WTC11 (cell line): ENCODE results near the gene ZNF407. TPM values are rescaled to one million over a fixed set of nuclear protein-coding genes. Genes with fewer than 3 reads are reported as not detected.

ENCODE experiments used
- ATAC-seq: fragments of 200-7000 bp; cut with Tn5 transposase; 2 replicates; pipeline ENCODE4 v1.10.0; 2021; ENCODE audit warnings: mild to moderate bottlenecking, moderate library complexity
- CTCF ChIA-PET: fragments of 300-600 bp; sonication (Branson Sonifier 250); formaldehyde crosslinking; loops from one replicate; lab custom pipeline; 2021; ENCODE audit warnings: antibody characterized with exemption; lab: Charles Lee
- POLR2A ChIA-PET: fragments of 350-600 bp; sonication (Branson Sonifier 250); formaldehyde crosslinking; loops from one replicate; lab custom pipeline; 2021; ENCODE audit warnings: antibody characterized with exemption; lab: Charles Lee
- DNase-seq: peaks from one replicate; pipeline ENCODE4 v3.0.0; 2021; ENCODE audit warnings: low spot score
- H3K27ac Mint-ChIP-seq: 2 replicates; pipeline ENCODE4 v1.8.0; 2021; ENCODE audit warnings: mixed read lengths
- H3K27me3 Mint-ChIP-seq: 2 replicates; pipeline ENCODE4 v1.8.0; 2021; ENCODE audit warnings: low read depth, mild to moderate bottlenecking, moderate library complexity, mixed read lengths
- H3K36me3 Mint-ChIP-seq: 2 replicates; pipeline ENCODE4 v1.8.0; 2021; ENCODE audit warnings: mixed read lengths
- H3K4me1 Mint-ChIP-seq: 2 replicates; pipeline ENCODE4 v1.8.0; 2022; ENCODE audit warnings: mixed read lengths
- H3K4me3 Mint-ChIP-seq: 2 replicates; pipeline ENCODE4 v1.8.0; 2021; ENCODE audit warnings: mild to moderate bottlenecking, moderate library complexity, mixed read lengths
- H3K9me3 Mint-ChIP-seq: 2 replicates; pipeline ENCODE4 v1.8.0; 2021; ENCODE audit warnings: mixed read lengths
- ATF1 ChIP-seq: sonication (generic); formaldehyde crosslinking; IDR thresholded peaks from 2 replicates; pipeline ENCODE4 v1.8.1; 2023; ENCODE audit warnings: mild to moderate bottlenecking, moderate library complexity, missing genetic modification reagents
- ELF4 ChIP-seq: sonication (generic); formaldehyde crosslinking; IDR thresholded peaks from 2 replicates; pipeline ENCODE4 v1.8.1; 2022; ENCODE audit warnings: low read depth, mild to moderate bottlenecking, moderate library complexity, missing genetic modification reagents
- FOXJ3 ChIP-seq: sonication (generic); formaldehyde crosslinking; IDR thresholded peaks from 2 replicates; pipeline ENCODE4 v1.9.0; 2021; ENCODE audit warnings: missing genetic modification reagents, mild to moderate bottlenecking, borderline replicate concordance
- GTF2I ChIP-seq: fragments of 250-450 bp; sonication (Bioruptor Pico); conservative IDR thresholded peaks from 2 replicates; pipeline ENCODE4 v1.4.0; 2021; ENCODE audit warnings: mild to moderate bottlenecking
- KAT7 ChIP-seq: sonication (generic); formaldehyde crosslinking; IDR thresholded peaks from 2 replicates; pipeline ENCODE4 v1.8.1; 2023; ENCODE audit warnings: missing genetic modification reagents, mild to moderate bottlenecking, borderline replicate concordance
- MXD4 ChIP-seq: fragments of 250-450 bp; sonication (Bioruptor Pico); IDR thresholded peaks from 2 replicates; pipeline ENCODE4 v1.8.0; 2021; ENCODE audit warnings: mild to moderate bottlenecking, moderate library complexity, borderline replicate concordance
- OVOL2 ChIP-seq: fragments of 250-450 bp; sonication (Bioruptor Pico); IDR thresholded peaks from 2 replicates; pipeline ENCODE4 v1.9.0; 2021; ENCODE audit warnings: mild to moderate bottlenecking, borderline replicate concordance
- PRRX2 ChIP-seq: fragments of 250-450 bp; sonication (Bioruptor Pico); IDR thresholded peaks from 2 replicates; pipeline ENCODE4 v1.8.0; 2021; ENCODE audit warnings: mild to moderate bottlenecking
- RELA ChIP-seq: sonication (generic); formaldehyde crosslinking; IDR thresholded peaks from 2 replicates; pipeline ENCODE4 v1.8.1; 2022; ENCODE audit warnings: missing genetic modification reagents, mild to moderate bottlenecking, borderline replicate concordance
- SMAD4 ChIP-seq: sonication (generic); formaldehyde crosslinking; IDR thresholded peaks from 2 replicates; pipeline ENCODE4 v1.8.0; 2022; ENCODE audit warnings: mild to moderate bottlenecking, missing genetic modification reagents
- TCF7 ChIP-seq: sonication (generic); formaldehyde crosslinking; IDR thresholded peaks from 2 replicates; pipeline ENCODE4 v1.8.0; 2022; ENCODE audit warnings: mild to moderate bottlenecking, low read depth, missing genetic modification reagents, moderate library complexity
- ZNF138 ChIP-seq: sonication (generic); formaldehyde crosslinking; conservative IDR thresholded peaks from 2 replicates; pipeline ENCODE4 v1.8.1; 2022; ENCODE audit warnings: mild to moderate bottlenecking, moderate library complexity, missing genetic modification reagents
- ZNF232 ChIP-seq: sonication (generic); formaldehyde crosslinking; IDR thresholded peaks from 2 replicates; pipeline ENCODE4 v1.8.0; 2022; ENCODE audit warnings: mild to moderate bottlenecking, missing genetic modification reagents
- ZNF423 ChIP-seq: fragments of 250-450 bp; sonication (Bioruptor Pico); IDR thresholded peaks from 2 replicates; pipeline ENCODE4 v2.1.2; 2022; ENCODE audit warnings: mild to moderate bottlenecking, moderate library complexity
- ZNF671 ChIP-seq: fragments of 250-450 bp; sonication (Bioruptor Pico); IDR thresholded peaks from 2 replicates; pipeline ENCODE4 v1.8.0; 2021; ENCODE audit warnings: mild to moderate bottlenecking
- total RNA-seq: library from RNA; stranded (reverse); gene quantifications from 3 replicates; pipeline ENCODE4 v1.2.3, GENCODE V29; 2021
- TF ChIP-seq, protein P1 (sequence below): fragments of 250-450 bp; sonication (Bioruptor Pico); conservative IDR thresholded peaks from 2 replicates; pipeline ENCODE4 v1.9.0; 2021; ENCODE audit warnings: mild to moderate bottlenecking
- TF ChIP-seq, protein P2 (sequence below): sonication (generic); formaldehyde crosslinking; IDR thresholded peaks from 2 replicates; pipeline ENCODE4 v1.8.0; 2022; ENCODE audit warnings: mild to moderate bottlenecking, missing genetic modification reagents
- TF ChIP-seq, protein P3 (sequence below): fragments of 200-600 bp; IDR thresholded peaks from 2 replicates; pipeline ENCODE4 v1.8.0; 2022; ENCODE audit warnings: antibody characterized with exemption
- TF ChIP-seq, protein P4 (sequence below): sonication (generic); formaldehyde crosslinking; IDR thresholded peaks from 2 replicates; pipeline ENCODE4 v1.8.0; 2023; ENCODE audit warnings: missing genetic modification reagents, mild to moderate bottlenecking, borderline replicate concordance
- TF ChIP-seq, protein P5 (sequence below): fragments of 250-450 bp; sonication (Bioruptor Pico); IDR thresholded peaks from 2 replicates; pipeline ENCODE4 v2.1.2; 2022; ENCODE audit warnings: mild to moderate bottlenecking, moderate library complexity
- TF ChIP-seq, protein P6 (sequence below): sonication (generic); formaldehyde crosslinking; IDR thresholded peaks from 2 replicates; pipeline ENCODE4 v1.8.1; 2022; ENCODE audit warnings: missing genetic modification reagents, borderline replicate concordance
- TF ChIP-seq, protein P7 (sequence below): sonication (generic); formaldehyde crosslinking; IDR thresholded peaks from 2 replicates; pipeline ENCODE4 v1.8.0; 2023; ENCODE audit warnings: missing genetic modification reagents
- TF ChIP-seq, protein P8 (sequence below): sonication (generic); formaldehyde crosslinking; IDR thresholded peaks from 2 replicates; pipeline ENCODE4 v1.8.1; 2023; ENCODE audit warnings: mild to moderate bottlenecking, moderate library complexity, missing genetic modification reagents

The ZNF407 gene
- total RNA-seq, 1 experiment from 2014 or later = 6.5 TPM

DNA sequence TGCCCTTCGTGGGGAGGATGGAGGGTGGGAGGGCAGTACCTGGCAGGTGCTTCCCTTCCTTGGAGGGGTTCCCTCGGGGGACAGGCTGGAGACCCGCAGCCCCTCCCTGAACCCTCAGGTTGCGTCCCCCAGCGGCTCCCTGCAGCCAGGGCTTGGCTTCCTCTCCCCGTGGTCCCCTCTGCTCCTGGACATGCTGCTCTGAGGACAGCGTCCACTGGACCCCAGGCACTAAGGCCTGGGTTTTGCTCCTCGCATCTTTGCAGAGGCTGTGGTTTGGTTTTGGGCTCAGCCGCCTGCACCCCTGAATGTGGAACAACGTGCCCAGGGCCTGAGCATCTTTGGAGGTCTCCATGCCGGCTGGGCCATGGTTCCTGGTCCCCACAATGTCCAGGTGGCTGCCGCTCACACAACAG lies 477.8 kb downstream of the ZNF407 start (continued):
- TF ChIP-seq, protein P1, sequence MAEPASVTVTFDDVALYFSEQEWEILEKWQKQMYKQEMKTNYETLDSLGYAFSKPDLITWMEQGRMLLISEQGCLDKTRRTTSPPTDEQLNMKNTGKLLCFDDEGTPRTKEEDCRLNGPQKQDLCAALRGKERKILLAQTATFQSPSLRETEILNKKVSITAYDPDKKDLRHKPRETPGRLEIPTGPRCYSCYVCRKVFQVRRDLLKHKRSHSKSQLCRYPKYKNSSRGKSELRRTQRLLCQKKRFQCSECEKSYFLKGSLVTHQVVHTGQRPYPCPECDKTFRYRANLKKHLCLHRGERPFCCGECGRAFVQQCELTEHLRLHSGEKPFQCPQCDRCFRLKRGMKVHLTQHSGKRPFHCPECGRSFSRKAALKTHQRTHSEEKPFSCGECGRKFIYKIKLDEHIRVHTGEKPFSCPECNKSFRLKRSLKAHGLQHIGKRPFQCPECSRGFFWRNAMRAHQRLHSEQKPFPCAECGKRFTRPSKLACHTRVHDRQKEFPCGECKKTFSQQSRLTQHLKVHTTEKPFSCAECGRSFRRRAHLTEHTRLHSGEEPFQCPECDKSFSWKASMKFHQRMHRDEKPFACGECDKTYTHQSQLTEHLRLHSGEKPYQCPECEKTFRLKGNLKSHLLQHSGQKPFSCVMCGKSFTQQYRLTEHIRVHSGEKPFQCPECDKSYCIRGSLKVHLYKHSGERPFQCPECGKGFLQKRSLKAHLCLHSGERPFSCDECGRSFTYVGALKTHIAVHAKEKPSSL (CRISPR knock-in tag) = no peak
- no peak for TF ChIP-seq ATF1 (CRISPR knock-in tag)
- no peak for TF ChIP-seq ZNF138
- TF ChIP-seq, protein P2, sequence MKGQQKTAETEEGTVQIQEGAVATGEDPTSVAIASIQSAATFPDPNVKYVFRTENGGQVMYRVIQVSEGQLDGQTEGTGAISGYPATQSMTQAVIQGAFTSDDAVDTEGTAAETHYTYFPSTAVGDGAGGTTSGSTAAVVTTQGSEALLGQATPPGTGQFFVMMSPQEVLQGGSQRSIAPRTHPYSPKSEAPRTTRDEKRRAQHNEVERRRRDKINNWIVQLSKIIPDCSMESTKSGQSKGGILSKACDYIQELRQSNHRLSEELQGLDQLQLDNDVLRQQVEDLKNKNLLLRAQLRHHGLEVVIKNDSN (CRISPR knock-in tag) = no peak
- TF ChIP-seq, protein P3, sequence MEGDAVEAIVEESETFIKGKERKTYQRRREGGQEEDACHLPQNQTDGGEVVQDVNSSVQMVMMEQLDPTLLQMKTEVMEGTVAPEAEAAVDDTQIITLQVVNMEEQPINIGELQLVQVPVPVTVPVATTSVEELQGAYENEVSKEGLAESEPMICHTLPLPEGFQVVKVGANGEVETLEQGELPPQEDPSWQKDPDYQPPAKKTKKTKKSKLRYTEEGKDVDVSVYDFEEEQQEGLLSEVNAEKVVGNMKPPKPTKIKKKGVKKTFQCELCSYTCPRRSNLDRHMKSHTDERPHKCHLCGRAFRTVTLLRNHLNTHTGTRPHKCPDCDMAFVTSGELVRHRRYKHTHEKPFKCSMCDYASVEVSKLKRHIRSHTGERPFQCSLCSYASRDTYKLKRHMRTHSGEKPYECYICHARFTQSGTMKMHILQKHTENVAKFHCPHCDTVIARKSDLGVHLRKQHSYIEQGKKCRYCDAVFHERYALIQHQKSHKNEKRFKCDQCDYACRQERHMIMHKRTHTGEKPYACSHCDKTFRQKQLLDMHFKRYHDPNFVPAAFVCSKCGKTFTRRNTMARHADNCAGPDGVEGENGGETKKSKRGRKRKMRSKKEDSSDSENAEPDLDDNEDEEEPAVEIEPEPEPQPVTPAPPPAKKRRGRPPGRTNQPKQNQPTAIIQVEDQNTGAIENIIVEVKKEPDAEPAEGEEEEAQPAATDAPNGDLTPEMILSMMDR = no peak
- TF ChIP-seq, protein P4, sequence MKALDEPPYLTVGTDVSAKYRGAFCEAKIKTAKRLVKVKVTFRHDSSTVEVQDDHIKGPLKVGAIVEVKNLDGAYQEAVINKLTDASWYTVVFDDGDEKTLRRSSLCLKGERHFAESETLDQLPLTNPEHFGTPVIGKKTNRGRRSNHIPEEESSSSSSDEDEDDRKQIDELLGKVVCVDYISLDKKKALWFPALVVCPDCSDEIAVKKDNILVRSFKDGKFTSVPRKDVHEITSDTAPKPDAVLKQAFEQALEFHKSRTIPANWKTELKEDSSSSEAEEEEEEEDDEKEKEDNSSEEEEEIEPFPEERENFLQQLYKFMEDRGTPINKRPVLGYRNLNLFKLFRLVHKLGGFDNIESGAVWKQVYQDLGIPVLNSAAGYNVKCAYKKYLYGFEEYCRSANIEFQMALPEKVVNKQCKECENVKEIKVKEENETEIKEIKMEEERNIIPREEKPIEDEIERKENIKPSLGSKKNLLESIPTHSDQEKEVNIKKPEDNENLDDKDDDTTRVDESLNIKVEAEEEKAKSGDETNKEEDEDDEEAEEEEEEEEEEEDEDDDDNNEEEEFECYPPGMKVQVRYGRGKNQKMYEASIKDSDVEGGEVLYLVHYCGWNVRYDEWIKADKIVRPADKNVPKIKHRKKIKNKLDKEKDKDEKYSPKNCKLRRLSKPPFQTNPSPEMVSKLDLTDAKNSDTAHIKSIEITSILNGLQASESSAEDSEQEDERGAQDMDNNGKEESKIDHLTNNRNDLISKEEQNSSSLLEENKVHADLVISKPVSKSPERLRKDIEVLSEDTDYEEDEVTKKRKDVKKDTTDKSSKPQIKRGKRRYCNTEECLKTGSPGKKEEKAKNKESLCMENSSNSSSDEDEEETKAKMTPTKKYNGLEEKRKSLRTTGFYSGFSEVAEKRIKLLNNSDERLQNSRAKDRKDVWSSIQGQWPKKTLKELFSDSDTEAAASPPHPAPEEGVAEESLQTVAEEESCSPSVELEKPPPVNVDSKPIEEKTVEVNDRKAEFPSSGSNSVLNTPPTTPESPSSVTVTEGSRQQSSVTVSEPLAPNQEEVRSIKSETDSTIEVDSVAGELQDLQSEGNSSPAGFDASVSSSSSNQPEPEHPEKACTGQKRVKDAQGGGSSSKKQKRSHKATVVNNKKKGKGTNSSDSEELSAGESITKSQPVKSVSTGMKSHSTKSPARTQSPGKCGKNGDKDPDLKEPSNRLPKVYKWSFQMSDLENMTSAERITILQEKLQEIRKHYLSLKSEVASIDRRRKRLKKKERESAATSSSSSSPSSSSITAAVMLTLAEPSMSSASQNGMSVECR (CRISPR knock-in tag) = no peak
- no peak for TF ChIP-seq PRRX2 (CRISPR knock-in tag)
- no peak for TF ChIP-seq TCF7 (CRISPR knock-in tag)
- TF ChIP-seq MXD4 (CRISPR knock-in tag) = no peak

DNA sequence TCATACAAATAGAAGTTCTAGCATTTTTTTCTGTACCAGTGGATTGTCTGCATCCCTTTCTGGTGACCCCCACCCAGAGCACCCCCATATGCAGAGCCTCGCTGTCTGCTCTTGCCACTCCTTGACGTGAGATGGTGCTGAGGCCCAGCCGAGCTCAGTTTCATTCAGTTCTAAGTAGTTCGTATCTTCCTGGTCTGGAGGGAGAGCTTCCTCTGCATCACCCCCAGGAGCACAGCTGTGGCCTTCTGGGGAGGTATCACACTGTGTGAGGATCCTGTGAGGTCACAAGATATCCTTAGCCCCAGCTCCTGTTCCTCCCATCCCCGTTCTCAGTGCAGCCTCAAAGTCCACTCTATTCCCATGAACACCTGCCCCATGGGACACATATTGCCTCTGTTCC lies 478.6 kb downstream of the ZNF407 start:
- ChIA-PET CTCF (no interaction called here), POLR2A (no interaction called here)
- ATAC-seq (no peak), DNase-seq (no peak)
- Mint-ChIP-seq H3K27me3 (no peaks in the 10 kb centered on the region), H3K4me1 (no peaks in the 10 kb centered on the region), H3K36me3 (peaks cover 4% of the 10 kb centered on the region), H3K27ac (no peak overlapping the region), H3K4me3 (no peak overlapping the region), H3K9me3 (peaks cover 21% of the 10 kb centered on the region)
- TF ChIP-seq, protein P5, sequence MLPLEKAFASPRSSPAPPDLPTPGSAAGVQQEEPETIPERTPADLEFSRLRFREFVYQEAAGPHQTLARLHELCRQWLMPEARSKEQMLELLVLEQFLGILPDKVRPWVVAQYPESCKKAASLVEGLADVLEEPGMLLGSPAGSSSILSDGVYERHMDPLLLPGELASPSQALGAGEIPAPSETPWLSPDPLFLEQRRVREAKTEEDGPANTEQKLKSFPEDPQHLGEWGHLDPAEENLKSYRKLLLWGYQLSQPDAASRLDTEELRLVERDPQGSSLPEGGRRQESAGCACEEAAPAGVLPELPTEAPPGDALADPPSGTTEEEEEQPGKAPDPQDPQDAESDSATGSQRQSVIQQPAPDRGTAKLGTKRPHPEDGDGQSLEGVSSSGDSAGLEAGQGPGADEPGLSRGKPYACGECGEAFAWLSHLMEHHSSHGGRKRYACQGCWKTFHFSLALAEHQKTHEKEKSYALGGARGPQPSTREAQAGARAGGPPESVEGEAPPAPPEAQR (CRISPR knock-in tag) = no peak
- no peak for TF ChIP-seq ELF4 (CRISPR knock-in tag)
- no peak for TF ChIP-seq ZNF423 (CRISPR knock-in tag)
- TF ChIP-seq ZNF671 (CRISPR knock-in tag) = no peak
- TF ChIP-seq ZNF232 (CRISPR knock-in tag) = no peak
- no peak for TF ChIP-seq FOXJ3 (CRISPR knock-in tag)
- no peak for TF ChIP-seq RELA (CRISPR knock-in tag)
- TF ChIP-seq SMAD4 (CRISPR knock-in tag) = no peak
- TF ChIP-seq TCF7 (CRISPR knock-in tag) = no peak
- TF ChIP-seq, protein P6, sequence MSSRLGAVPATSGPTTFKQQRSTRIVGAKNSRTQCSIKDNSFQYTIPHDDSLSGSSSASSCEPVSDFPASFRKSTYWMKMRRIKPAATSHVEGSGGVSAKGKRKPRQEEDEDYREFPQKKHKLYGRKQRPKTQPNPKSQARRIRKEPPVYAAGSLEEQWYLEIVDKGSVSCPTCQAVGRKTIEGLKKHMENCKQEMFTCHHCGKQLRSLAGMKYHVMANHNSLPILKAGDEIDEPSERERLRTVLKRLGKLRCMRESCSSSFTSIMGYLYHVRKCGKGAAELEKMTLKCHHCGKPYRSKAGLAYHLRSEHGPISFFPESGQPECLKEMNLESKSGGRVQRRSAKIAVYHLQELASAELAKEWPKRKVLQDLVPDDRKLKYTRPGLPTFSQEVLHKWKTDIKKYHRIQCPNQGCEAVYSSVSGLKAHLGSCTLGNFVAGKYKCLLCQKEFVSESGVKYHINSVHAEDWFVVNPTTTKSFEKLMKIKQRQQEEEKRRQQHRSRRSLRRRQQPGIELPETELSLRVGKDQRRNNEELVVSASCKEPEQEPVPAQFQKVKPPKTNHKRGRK (CRISPR knock-in tag) = no peak
- no peak for TF ChIP-seq GTF2I (CRISPR knock-in tag)
- TF ChIP-seq, protein P7, sequence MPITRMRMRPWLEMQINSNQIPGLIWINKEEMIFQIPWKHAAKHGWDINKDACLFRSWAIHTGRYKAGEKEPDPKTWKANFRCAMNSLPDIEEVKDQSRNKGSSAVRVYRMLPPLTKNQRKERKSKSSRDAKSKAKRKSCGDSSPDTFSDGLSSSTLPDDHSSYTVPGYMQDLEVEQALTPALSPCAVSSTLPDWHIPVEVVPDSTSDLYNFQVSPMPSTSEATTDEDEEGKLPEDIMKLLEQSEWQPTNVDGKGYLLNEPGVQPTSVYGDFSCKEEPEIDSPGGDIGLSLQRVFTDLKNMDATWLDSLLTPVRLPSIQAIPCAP (CRISPR knock-in tag) = no peak
- TF ChIP-seq, protein P8, sequence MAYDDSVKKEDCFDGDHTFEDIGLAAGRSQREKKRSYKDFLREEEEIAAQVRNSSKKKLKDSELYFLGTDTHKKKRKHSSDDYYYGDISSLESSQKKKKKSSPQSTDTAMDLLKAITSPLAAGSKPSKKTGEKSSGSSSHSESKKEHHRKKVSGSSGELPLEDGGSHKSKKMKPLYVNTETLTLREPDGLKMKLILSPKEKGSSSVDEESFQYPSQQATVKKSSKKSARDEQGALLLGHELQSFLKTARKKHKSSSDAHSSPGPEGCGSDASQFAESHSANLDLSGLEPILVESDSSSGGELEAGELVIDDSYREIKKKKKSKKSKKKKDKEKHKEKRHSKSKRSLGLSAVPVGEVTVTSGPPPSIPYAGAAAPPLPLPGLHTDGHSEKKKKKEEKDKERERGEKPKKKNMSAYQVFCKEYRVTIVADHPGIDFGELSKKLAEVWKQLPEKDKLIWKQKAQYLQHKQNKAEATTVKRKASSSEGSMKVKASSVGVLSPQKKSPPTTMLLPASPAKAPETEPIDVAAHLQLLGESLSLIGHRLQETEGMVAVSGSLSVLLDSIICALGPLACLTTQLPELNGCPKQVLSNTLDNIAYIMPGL (CRISPR knock-in tag) = no peak
- no peak for TF ChIP-seq KAT7 (CRISPR knock-in tag)
- TF ChIP-seq OVOL2 (CRISPR knock-in tag) = no peak
